Adrenal gland (tissue), 5 donors: ENCODE results near the gene TRPV2.

Source experiments
- CTCF ChIP-seq, 6 experiments: fragments of 450-650 bp in 4 of 6; fragments of 200-600 bp in 2 of 6; sonication (generic) in 1 of 6; IDR thresholded peaks; 1 replicate in 5 of 6; 2 replicates in 1 of 6; pipeline versions ENCODE4 v1.5.1 to v1.8.0; 2016 to 2021; ENCODE audit warnings: antibody characterized with exemption in 6 of 6, mild to moderate bottlenecking in 2 of 6, moderate library complexity in 1 of 6
- POLR2A ChIP-seq, 2 donors: fragments of 450-650 bp; IDR thresholded peaks; one replicate each; pipeline ENCODE4 v1.6.1; 2017; ENCODE audit warnings: antibody characterized with exemption in 2 of 2, mild to moderate bottlenecking in 2 of 2, moderate library complexity in 1 of 2
- donor health status: DM: no; HTN: no; CAD: no.

GRCh38 chr17:16438173-16438556, 22.8 kb downstream of the TRPV2 start:
- TF ChIP-seq POLR2A (IDR thresholded peaks at IDR 0.05), result peak in 1 of 2 donors; percentile 4
- peak in 1 of 6 experiments; percentile 3 for TF ChIP-seq CTCF (IDR thresholded peaks at IDR 0.05)
